Mucosa of rectum (tissue), 2 donors: ENCODE results near the gene RGS9BP.

Experiments used
- H3K27ac ChIP-seq, 2 donors: one replicate each; pipeline ENCODE4 v1.7.0; 2013; ENCODE audit warnings: inconsistent platforms in 2 of 2, low read depth in 2 of 2, low read length in 2 of 2
- H3K27me3 ChIP-seq, 2 donors: one replicate each; pipeline ENCODE4 v1.7.0; 2013; ENCODE audit warnings: low read length in 2 of 2; ENCODE audit not compliant: control insufficient read depth in 2 of 2, insufficient read depth in 2 of 2
- H3K36me3 ChIP-seq, 2 donors: one replicate each; pipeline ENCODE4 v1.7.0; 2013; ENCODE audit warnings: low read length in 2 of 2; ENCODE audit not compliant: control insufficient read depth in 2 of 2, insufficient read depth in 2 of 2
- H3K4me1 ChIP-seq, 2 donors: one replicate each; pipeline ENCODE4 v1.7.0; 2013; ENCODE audit warnings: low read length in 2 of 2, mild to moderate bottlenecking in 1 of 2; ENCODE audit not compliant: control insufficient read depth in 2 of 2, insufficient read depth in 2 of 2
- H3K4me3 ChIP-seq, 2 donors: one replicate each; pipeline ENCODE4 v1.7.0; 2013; ENCODE audit warnings: low read length in 2 of 2
- H3K9ac ChIP-seq, 2 donors: one replicate each; pipeline ENCODE4 v1.7.0; 2013; ENCODE audit warnings: low read length in 2 of 2, low read depth in 1 of 2, mild to moderate bottlenecking in 1 of 2
- H3K9me3 ChIP-seq, 2 donors: one replicate each; pipeline ENCODE4 v1.7.0; 2013; ENCODE audit warnings: low read length in 2 of 2; ENCODE audit not compliant: control insufficient read depth in 2 of 2
- donor health status: healthy.
- donor health status: Normal muscosa, but diverticular disease.

The RGS9BP gene

GRCh38 chr19:32662186-32662585, 13.5 kb upstream of the RGS9BP start:
- Histone ChIP-seq H3K9me3 (no peaks in the 10 kb centered on the region), H3K4me3 (no peak overlapping the region), H3K4me1 (no peaks in the 10 kb centered on the region), H3K27ac (no peak overlapping the region), H3K36me3 (peaks cover 13 to 21% of the 10 kb centered on the region in 2 donors), H3K9ac (no peak overlapping the region), H3K27me3 (no peaks in the 10 kb centered on the region)

GRCh38 chr19:32666084-32666483, 9.6 kb upstream of the RGS9BP start:
- no peak overlapping the region for H3K27ac ChIP-seq

DNA sequence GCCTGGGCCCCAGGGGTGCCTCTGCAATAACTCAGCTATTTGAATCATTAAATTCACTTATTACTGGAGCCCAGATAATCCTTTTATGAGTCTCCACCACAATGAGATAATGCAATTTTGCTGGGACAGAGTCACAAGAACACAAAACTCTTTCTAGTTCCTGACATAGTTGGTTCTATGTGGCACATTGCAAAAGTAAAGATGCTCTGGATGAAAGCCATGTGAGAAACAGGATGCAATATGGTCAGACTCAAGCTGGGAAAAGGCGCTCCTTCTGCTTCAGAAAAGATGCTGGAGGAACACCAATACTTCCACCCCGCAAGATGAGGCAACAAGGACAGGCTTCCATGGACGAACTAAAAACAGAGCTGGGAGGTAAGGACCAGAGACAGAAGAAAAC, 6.3 kb upstream of the RGS9BP start:
- Histone ChIP-seq H3K4me1 (peaks cover 6 to 10% of the 10 kb centered on the region in 2 donors), H3K9me3 (no peaks in the 10 kb centered on the region), H3K36me3 (peaks cover 5 to 9% of the 10 kb centered on the region in 2 donors), H3K4me3 (no peak overlapping the region), H3K9ac (no peak overlapping the region), H3K27me3 (no peaks in the 10 kb centered on the region), H3K27ac (no peak overlapping the region)

More at GRCh38 chr19:32666084-32666483, 9.6 kb upstream of the RGS9BP start:
- H3K9ac ChIP-seq: no peak overlapping the region
- peaks cover 0 to 5% of the 10 kb centered on the region in 2 donors for H3K4me1 ChIP-seq
- no peaks in the 10 kb centered on the region for H3K27me3 ChIP-seq
- H3K36me3 ChIP-seq: peaks cover 5 to 12% of the 10 kb centered on the region in 2 donors
- no peaks in the 10 kb centered on the region for H3K9me3 ChIP-seq
- no peak overlapping the region for H3K4me3 ChIP-seq

DNA sequence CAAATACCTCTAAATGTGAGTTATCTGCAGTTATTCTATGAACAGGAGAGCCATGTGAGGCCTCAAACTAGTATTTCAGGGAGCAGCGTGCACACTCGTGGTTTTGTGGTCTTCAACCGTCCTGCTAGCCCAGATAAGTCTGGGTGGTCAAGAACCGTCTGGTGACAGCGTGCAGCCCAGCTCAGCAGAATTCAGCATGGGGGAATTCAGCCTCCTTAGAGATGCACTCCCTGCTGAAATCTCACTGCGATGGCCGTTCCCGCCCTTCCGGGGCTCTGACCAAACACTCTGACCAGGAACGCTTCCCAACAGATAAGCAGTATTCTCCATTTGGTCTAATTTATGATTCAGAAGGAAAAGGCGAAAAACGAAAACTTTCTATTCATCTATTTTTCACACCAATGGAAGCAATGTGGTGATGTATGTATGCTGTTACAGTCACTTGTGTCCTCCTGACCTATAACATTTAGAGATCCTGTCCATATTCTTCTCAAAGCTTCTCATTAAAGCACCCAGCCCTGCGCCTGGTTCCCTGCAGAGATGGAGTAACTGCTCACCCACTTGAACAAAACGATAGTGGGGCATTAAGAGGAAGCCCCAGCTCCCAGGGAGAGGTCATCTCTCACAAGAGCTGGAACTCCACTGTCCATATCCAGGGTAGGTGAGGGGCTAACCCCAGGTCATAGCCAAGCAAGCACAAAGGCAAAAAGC, 3.6 kb upstream of the RGS9BP start:
- H3K4me3 ChIP-seq: no peak overlapping the region
- peaks cover 3 to 6% of the 10 kb centered on the region in 2 donors for H3K27me3 ChIP-seq
- H3K4me1 ChIP-seq: peaks cover 17 to 20% of the 10 kb centered on the region in 2 donors
- H3K36me3 ChIP-seq: peaks cover under 1 to 2% of the 10 kb centered on the region in 2 donors
- no peak overlapping the region for H3K9ac ChIP-seq
- no peak overlapping the region for H3K27ac ChIP-seq
- no peaks in the 10 kb centered on the region for H3K9me3 ChIP-seq

DNA sequence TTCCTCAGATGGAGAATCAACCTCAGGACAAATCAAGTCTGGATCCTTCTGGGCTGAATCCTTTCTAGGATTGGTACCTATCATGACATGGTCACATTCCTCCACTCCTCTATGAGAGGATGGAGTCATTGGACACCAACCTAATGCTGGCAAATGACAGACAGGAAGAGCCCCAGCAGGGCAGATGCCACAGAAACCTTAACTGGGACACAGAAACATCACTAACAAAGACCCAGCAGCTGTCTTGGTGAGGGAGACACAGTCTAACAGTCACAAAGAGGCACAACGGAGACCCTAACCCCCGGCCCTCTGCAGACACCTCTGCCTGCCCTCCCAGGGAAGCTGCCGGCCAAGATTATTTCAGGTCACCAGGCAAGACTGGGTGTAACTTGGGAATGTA, 2.8 kb upstream of the RGS9BP start:
- no peaks in the 10 kb centered on the region for H3K9me3 ChIP-seq
- H3K27me3 ChIP-seq: peaks cover 11 to 14% of the 10 kb centered on the region in 2 donors
- H3K4me3 ChIP-seq: no peak overlapping the region
- no peaks in the 10 kb centered on the region for H3K36me3 ChIP-seq
- no peak overlapping the region for H3K9ac ChIP-seq
- H3K27ac ChIP-seq: no peak overlapping the region
- H3K4me1 ChIP-seq: peaks cover 17 to 20% of the 10 kb centered on the region in 2 donors

GRCh38 chr19:32673573-32673972, 2.1 kb upstream of the RGS9BP start:
- H3K9me3 ChIP-seq: no peaks in the 10 kb centered on the region
- H3K9ac ChIP-seq: no peak overlapping the region
- H3K27ac ChIP-seq: no peak overlapping the region
- H3K36me3 ChIP-seq: no peaks in the 10 kb centered on the region
- H3K4me3 ChIP-seq: no peak overlapping the region
- H3K27me3 ChIP-seq: peaks cover 12 to 14% of the 10 kb centered on the region in 2 donors
- peaks cover 17 to 20% of the 10 kb centered on the region in 2 donors for H3K4me1 ChIP-seq

DNA sequence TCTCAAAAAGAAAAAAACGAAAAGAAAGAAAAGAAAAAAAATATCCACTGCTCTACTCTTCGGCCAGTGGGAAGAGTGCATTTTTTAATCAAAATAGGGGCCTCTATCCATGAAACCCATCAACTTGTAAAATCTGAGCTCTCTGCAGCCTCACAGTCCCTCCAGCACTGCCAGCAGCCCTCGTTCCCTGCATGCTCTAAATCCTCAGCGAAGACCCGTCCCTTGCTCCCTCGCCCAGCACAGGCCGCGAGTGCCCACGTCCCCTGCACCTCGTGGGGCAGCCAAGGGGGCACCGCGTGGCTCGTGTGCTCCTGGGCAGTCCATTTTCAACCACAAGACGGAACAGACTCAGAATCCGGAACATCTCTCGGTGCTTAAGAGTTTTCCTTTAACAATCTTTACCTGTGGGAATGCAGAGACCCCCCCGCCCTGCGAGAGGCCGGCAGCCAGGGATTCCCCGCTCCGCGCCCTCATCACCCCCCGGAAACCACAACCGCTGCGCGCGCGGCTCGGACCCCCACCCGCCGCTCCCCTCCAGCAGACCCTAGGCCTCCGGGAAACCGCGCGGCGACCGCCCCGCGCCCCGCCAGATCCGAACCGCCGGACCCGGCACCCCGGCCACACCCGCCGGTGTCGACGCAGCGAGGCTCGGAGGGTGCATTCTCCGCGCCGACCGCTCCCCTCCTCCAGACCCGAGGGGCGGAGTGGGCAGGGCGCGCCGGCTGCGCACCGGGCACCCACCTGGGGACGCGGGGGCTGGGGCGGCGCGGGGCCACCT, 1.3 kb upstream of the RGS9BP start:
- Histone ChIP-seq H3K36me3 (no peaks in the 10 kb centered on the region), H3K27me3 (peaks cover 12 to 14% of the 10 kb centered on the region in 2 donors), H3K4me3 (peak overlapping the region; percentile 91 to 97), H3K9ac (peak overlapping the region; percentile 81 to 86), H3K27ac (peak overlapping the region; percentile 86 to 90), H3K4me1 (peaks cover 17 to 20% of the 10 kb centered on the region in 2 donors), H3K9me3 (no peaks in the 10 kb centered on the region)

DNA sequence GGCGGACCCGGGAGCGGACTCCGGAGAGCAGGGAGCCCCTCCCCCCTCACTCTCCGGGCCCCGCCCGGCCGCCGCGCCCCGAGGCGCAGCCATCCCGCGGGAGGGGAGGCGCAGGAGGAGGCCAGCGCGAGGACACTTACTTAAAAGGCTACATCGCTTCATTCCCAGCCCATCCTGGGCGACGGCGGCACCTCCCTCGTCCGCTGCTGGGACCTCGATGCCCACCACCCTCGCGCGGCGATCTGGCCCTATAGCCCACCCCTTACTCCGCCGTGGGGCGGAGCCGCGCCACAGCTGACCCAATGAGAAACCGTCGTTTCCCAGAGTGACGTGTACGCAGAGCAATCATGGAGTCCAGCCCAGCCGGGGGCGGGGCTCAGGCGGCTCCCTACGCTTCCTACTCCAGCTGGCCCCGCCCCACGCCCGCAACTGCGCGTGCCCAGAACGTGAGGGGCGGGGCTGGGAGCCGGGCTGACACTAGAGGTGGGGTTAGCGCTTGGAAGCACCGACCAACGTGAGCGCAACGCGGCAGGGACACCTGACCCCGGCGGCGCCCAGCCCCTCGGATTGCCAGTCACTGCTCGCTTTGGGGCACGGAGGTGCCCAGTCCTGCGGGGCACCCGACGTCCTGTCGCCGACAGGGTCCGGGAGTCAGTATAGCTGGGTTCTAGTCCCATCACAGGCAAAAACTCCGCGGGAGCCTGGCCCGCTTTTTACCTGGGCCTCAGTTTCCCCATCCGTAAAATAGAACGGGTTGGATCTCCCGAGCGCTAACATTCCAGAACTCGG, 523 bp upstream of the RGS9BP start, which contains the start of gene ANKRD27:
Gene ANKRD27, minus strand, starts transcription at position 250 of the 789 bp plus-strand sequence. CDS start 16,165 bp downstream, outside the sequence.
- H3K36me3 ChIP-seq: no peaks in the 10 kb centered on the region
- no peaks in the 10 kb centered on the region for H3K9me3 ChIP-seq
- peak within 1 kb of the TSS; percentile 81 to 86 for H3K9ac ChIP-seq
- H3K27ac ChIP-seq: peak within 1 kb of the TSS; percentile 86 to 90
- H3K4me1 ChIP-seq: peaks cover 15 to 17% of the 10 kb centered on the region in 2 donors
- peak within 1 kb of the TSS; percentile 91 to 97 for H3K4me3 ChIP-seq
- peaks cover 12 to 14% of the 10 kb centered on the region in 2 donors for H3K27me3 ChIP-seq

DNA sequence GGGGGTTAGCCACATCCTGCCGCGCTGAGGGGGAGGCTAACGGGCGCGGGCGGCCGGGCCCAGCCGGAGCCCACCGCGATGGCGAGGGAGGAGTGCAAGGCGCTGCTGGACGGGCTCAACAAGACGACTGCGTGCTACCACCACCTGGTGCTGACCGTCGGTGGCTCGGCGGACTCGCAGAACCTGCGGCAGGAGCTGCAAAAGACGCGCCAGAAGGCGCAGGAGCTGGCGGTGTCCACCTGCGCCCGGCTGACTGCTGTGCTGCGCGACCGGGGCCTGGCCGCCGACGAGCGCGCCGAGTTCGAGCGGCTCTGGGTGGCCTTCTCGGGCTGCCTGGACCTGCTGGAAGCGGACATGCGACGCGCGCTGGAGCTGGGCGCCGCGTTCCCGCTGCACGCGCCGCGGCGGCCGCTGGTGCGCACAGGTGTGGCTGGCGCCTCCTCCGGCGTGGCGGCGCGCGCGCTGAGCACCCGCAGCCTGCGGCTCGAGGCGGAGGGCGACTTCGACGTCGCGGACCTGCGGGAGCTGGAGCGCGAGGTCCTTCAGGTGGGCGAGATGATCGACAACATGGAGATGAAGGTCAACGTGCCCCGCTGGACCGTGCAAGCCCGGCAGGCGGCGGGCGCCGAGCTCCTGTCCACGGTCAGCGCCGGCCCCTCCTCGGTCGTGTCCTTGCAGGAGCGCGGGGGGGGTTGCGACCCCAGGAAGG, 692 bp downstream of the RGS9BP start:
- H3K4me1 ChIP-seq: peaks cover 15 to 17% of the 10 kb centered on the region in 2 donors
- no peaks in the 10 kb centered on the region for H3K9me3 ChIP-seq
- no peak overlapping the region for H3K27ac ChIP-seq
- no peaks in the 10 kb centered on the region for H3K36me3 ChIP-seq
- H3K9ac ChIP-seq: peak overlapping the region in 1 of 2 donors; percentile 48
- H3K4me3 ChIP-seq: peak overlapping the region; percentile 91 to 97
- peaks cover 12 to 14% of the 10 kb centered on the region in 2 donors for H3K27me3 ChIP-seq
